Type B pancreatic cell (in vitro differentiated cells): ENCODE measurements around the gene TRAP1. TPM values are rescaled to one million over a fixed set of nuclear protein-coding genes. Genes with fewer than 3 reads are reported as not detected.
"Not testable (repeated sequence)": the region's sequence is repeated elsewhere in the genome, so short reads cannot be mapped to it uniquely, and the experiment has no call there.

ENCODE experiments used
- DNase-seq: peaks from one replicate; pipeline ENCODE4 v3.0.0; 2021; ENCODE audit warnings: mixed read lengths; ENCODE audit not compliant: unreplicated experiment; ENCODE audit errors: extremely low spot score
- H3K27ac Mint-ChIP-seq: 2 replicates; pipeline ENCODE4 v1.8.0; 2021; ENCODE audit warnings: mild to moderate bottlenecking, mixed read lengths
- H3K27me3 Mint-ChIP-seq: 2 replicates; pipeline ENCODE4 v1.8.0; 2021; ENCODE audit warnings: mixed read lengths
- H3K36me3 Mint-ChIP-seq: 2 replicates; pipeline ENCODE4 v1.8.0; 2021; ENCODE audit warnings: mixed read lengths
- H3K4me1 Mint-ChIP-seq: one replicate; pipeline ENCODE4 v1.8.0; 2021; ENCODE audit warnings: mixed read lengths; ENCODE audit not compliant: unreplicated experiment
- H3K4me3 Mint-ChIP-seq: 2 replicates; pipeline ENCODE4 v1.8.0; 2021; ENCODE audit warnings: mild to moderate bottlenecking, mixed read lengths
- H3K9me3 Mint-ChIP-seq: 2 replicates; pipeline ENCODE4 v1.8.0; 2021; ENCODE audit warnings: mixed read lengths
- CTCF ChIP-seq: fragments of 200-600 bp; sonication (generic); conservative IDR thresholded peaks from 2 replicates; pipeline ENCODE4 v1.5.0; 2021; ENCODE audit warnings: antibody characterized with exemption, mild to moderate bottlenecking
- total RNA-seq: library from RNA; stranded (reverse); gene quantifications from 2 replicates; pipeline ENCODE4 v1.2.1, GENCODE V29; 2021; ENCODE audit warnings: low replicate concordance

Gene TRAP1
- total RNA-seq, 1 donor from 2014 or later, result 138 TPM

GRCh38 chr16:3611146-3611975, 106.0 kb downstream of the TRAP1 start, which contains the start of gene SLX4:
Gene SLX4 (minus strand): TSS chr16:3611606. CDS start chr16:3608964, 2,642 bp downstream.
- Mint-ChIP-seq H3K9me3 (no peaks in the 10 kb centered on the region), H3K4me3 (peak within 1 kb of the TSS; percentile 99), H3K27ac (peak within 1 kb of the TSS; percentile 89), H3K36me3 (peaks cover 14% of the 10 kb centered on the region), H3K27me3 (no peaks in the 10 kb centered on the region), H3K4me1 (peaks cover 35% of the 10 kb centered on the region)
- DNase-seq, result peak; percentile 96
- TF ChIP-seq CTCF, result no peak

- DNase-seq, result no peak
- Mint-ChIP-seq H3K4me3 (peak overlapping the region; percentile 99), H3K27ac (peak overlapping the region; percentile 35), H3K4me1 (peaks cover 35% of the 10 kb centered on the region), H3K27me3 (no peaks in the 10 kb centered on the region), H3K36me3 (peaks cover 14% of the 10 kb centered on the region), H3K9me3 (no peaks in the 10 kb centered on the region)
- no peak for TF ChIP-seq CTCF
Observed at GRCh38 chr16:3610698-3611145, 106.6 kb downstream of the TRAP1 start.

- Mint-ChIP-seq H3K4me3 (peak overlapping the region; percentile 99), H3K27ac (peak overlapping the region; percentile 35), H3K4me1 (peaks cover 35% of the 10 kb centered on the region), H3K9me3 (no peaks in the 10 kb centered on the region), H3K36me3 (peaks cover 9% of the 10 kb centered on the region), H3K27me3 (no peaks in the 10 kb centered on the region)
- no peak for DNase-seq
- no peak for TF ChIP-seq CTCF
Observed at GRCh38 chr16:3609895-3610697, 107.2 kb downstream of the TRAP1 start.

DNA sequence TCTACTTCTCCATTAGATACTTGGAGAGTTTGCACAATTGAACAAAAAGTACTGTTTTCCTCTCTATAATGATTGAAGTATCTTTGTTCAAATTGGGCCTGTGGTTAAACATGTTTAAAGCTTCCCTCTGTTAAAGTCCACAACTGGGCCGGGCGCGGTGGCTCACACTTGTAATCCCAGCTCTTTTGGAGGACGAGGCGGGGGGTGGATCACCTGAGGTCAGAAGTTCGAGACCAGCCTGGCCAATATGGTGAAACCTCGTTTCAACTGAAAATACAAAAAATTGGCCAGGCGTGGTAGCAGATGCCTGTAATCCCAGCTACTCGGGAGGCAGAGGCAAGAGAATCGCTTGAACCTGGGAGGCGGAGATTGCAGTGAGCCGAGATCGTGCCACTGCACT, 108.3 kb downstream of the TRAP1 start:
- H3K27ac Mint-ChIP-seq, H3K36me3 Mint-ChIP-seq, DNase-seq, H3K27me3 Mint-ChIP-seq, H3K9me3 Mint-ChIP-seq, H3K4me3 Mint-ChIP-seq: not testable (repeated sequence)
- peaks cover 30% of the 10 kb centered on the region for H3K4me1 Mint-ChIP-seq

GRCh38 chr16:3608069-3608468, 109.3 kb downstream of the TRAP1 start:
- Mint-ChIP-seq H3K27ac (no peak overlapping the region), H3K4me1 (peaks cover 24% of the 10 kb centered on the region), H3K9me3 (no peaks in the 10 kb centered on the region), H3K27me3 (no peaks in the 10 kb centered on the region), H3K4me3 (no peak overlapping the region), H3K36me3 (peaks cover 9% of the 10 kb centered on the region)
- no peak for DNase-seq
- TF ChIP-seq CTCF, result no peak

Other genes with a start within 250 kb of the TRAP1 start
- not detected in 2 replicates for gene C16orf90, start 222.0 kb downstream of the TRAP1 start, total RNA-seq
- 20.5 and 35.9 TPM in 2 replicates for gene CLUAP1, start 216.5 kb downstream of the TRAP1 start, total RNA-seq
- gene NLRC3, start 140.1 kb downstream of the TRAP1 start, total RNA-seq, result 0.17 and 0.34 TPM in 2 replicates
- gene SLX4, start 105.9 kb downstream of the TRAP1 start, total RNA-seq, result 7.3 and 13.3 TPM in 2 replicates
- gene DNASE1, start 62.8 kb downstream of the TRAP1 start, total RNA-seq, result 35.7 and 44.8 TPM in 2 replicates
- gene CREBBP, start 163.2 kb upstream of the TRAP1 start, total RNA-seq, result 85.1 and 93.6 TPM in 2 replicates